ENCODE measurements around the gene SATB1.

DNA sequence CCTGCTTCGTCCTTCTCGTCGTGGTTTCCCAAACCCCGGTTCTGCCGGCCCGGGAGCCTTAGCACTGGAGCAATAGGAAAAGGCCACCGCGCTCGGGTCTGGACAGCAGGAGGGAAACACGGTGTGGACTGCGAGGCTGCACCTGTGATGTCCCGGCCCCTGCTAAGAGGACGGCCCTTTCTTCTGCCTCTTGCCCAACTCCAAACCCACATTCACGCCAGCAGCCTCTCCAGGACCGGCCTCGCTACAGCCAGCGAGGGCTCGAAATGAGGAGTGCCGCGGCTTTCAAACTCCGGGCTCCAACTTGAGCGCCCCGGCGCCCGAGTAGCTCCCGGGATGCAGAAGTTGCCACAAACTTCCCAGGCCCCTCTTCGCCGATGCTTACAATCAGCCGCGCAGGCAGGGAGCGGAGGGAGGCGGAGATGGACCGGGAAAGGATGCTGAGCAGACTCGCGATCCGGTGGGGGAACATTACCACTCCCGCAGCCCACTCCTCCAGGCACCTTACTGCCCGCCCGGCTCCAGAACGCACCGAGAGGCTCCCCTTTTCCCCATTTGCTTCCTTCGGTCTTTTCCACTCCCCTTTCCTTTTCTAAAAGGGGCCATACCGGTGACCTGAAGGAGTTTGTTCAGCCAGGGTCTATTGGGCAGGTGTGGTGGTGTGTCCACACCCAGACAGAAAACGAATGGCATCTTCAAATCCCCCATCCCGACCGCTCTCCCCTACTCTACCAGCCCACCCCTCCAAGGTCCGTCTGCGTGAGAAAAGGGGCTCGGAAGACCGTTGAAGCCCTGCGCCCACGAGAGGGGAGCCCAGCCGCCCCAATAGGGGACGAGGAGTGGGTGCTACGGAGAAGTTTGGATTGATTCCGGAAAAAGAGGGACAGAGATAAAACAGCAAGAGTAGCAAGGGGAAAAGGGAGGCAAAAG lies 18.8 kb upstream of the SATB1 start:
- TF ChIP-seq, protein P1, sequence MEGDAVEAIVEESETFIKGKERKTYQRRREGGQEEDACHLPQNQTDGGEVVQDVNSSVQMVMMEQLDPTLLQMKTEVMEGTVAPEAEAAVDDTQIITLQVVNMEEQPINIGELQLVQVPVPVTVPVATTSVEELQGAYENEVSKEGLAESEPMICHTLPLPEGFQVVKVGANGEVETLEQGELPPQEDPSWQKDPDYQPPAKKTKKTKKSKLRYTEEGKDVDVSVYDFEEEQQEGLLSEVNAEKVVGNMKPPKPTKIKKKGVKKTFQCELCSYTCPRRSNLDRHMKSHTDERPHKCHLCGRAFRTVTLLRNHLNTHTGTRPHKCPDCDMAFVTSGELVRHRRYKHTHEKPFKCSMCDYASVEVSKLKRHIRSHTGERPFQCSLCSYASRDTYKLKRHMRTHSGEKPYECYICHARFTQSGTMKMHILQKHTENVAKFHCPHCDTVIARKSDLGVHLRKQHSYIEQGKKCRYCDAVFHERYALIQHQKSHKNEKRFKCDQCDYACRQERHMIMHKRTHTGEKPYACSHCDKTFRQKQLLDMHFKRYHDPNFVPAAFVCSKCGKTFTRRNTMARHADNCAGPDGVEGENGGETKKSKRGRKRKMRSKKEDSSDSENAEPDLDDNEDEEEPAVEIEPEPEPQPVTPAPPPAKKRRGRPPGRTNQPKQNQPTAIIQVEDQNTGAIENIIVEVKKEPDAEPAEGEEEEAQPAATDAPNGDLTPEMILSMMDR (IDR thresholded peaks at IDR 0.05; ENCODE audit: control extremely low read depth in 1 of 3, insufficient read depth in 1 of 3, low read depth in 1 of 3, low read length in 3 of 3) = no peak
- no peak for TF ChIP-seq FOSL1 (IDR thresholded peaks at IDR 0.05; ENCODE audit: insufficient read depth, low read depth, low read length)
- TF ChIP-seq EZH2 (IDR thresholded peaks at IDR 0.05; ENCODE audit: low read depth, low read length, severe bottlenecking) = no peak
- TF ChIP-seq BRCA1 (IDR thresholded peaks at IDR 0.05; ENCODE audit: low read depth, low read length) = no peak
- TF ChIP-seq TBP (IDR thresholded peaks at IDR 0.05; ENCODE audit: low read depth, low read length) = peak; percentile 26; the same call in 1 of the 2 replicates
- no peak for TF ChIP-seq SIN3A (conservative IDR thresholded peaks at IDR 0.05 in 1 of 2, IDR thresholded peaks at IDR 0.05 in 1 of 2; ENCODE audit: low read depth in 1 of 2, low read length in 2 of 2)
- TF ChIP-seq EP300 (IDR thresholded peaks at IDR 0.05; ENCODE audit: borderline replicate concordance in 1 of 2, low read depth in 2 of 2, low read length in 2 of 2) = no peak

Data from H1 (cell line).